HS-27A (cell line): ENCODE data around the gene ZCCHC24.

Source experiments
- DNase-seq: peaks from one replicate; pipeline ENCODE4 v3.0.0-alpha.2; 2012; ENCODE audit warnings: low read depth, missing footprints

Gene ZCCHC24

DNA sequence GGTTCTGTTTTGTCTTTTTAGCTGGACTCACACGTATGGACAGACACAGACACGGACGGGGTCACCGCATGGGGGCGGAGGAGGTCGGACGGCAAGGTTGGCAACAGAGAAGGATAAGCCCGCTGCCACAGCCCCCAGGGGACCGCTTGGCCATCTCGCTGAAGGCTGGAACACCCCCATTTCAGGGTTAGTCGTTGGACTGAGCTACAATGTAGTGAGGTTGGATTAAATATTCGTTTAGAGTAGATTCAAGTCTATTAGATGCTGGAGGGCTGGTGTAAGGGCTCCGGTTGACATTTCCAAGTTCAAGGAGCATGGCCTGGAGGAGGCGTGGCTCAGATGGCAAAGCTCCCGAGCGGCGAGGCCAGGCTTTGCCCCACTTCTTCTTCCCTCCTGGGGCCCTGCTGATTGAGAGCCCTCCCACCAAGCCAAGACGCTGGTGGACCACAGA lies 62.9 kb downstream of the ZCCHC24 start:
- DNase-seq = no peak

DNA sequence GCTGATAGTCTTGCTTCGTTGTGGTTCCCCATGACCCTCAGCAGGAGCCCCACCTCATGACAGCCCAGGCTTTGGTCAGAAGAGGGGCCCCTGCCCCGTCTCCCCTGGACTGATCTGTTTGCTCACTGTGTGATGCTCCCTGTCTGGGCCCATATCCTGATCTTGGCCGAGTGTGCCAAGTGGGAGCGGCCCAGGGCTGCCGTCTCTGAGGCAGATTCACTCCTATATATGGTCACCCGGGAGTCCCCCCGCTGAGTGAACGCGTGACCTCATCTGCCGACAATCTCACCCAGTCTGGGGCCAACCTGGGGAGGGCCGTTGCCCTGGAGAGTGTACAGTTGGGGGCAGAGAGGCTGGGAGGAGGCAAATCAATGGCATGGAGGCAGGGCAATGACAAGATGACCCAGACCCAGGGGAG lies 63.6 kb downstream of the ZCCHC24 start:
- peak; percentile 38 for DNase-seq

DNA sequence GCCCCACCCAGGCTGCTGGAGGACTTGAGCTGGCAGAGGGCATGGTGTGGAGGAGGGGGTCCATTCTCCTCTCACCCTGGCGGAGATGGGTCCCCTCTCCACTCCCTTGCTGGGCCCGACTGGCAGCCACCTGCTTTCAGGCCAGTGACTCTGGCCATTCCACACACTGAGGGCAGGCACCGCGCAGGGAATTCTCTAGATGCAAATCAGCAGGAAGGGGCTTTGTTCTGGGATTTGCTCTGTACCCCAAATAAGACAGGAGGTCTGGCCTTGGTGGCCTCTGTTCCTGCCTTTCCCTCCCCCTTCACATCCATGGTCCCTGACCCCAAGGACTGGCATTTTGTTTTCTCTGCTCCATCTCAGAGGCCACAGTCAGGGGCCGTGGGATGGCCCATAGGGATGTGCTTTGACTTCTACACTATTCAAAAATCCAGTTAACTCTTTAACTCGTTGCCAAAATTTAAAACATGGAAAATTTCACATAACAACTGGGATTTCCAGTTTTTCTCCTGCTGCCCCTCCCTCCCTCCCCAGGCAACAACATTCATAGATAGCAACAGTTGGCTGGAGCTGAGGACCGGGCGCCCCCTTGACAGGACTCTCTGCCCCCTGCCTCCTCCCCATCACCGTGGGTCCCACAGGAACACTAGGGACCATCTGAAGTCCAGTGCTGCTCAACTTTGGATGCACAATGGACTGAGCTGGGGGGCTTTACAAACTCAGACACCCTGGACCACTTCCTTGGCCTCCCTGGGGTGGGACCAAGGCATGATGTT lies 64.3 kb downstream of the ZCCHC24 start:
- no peak for DNase-seq

DNA sequence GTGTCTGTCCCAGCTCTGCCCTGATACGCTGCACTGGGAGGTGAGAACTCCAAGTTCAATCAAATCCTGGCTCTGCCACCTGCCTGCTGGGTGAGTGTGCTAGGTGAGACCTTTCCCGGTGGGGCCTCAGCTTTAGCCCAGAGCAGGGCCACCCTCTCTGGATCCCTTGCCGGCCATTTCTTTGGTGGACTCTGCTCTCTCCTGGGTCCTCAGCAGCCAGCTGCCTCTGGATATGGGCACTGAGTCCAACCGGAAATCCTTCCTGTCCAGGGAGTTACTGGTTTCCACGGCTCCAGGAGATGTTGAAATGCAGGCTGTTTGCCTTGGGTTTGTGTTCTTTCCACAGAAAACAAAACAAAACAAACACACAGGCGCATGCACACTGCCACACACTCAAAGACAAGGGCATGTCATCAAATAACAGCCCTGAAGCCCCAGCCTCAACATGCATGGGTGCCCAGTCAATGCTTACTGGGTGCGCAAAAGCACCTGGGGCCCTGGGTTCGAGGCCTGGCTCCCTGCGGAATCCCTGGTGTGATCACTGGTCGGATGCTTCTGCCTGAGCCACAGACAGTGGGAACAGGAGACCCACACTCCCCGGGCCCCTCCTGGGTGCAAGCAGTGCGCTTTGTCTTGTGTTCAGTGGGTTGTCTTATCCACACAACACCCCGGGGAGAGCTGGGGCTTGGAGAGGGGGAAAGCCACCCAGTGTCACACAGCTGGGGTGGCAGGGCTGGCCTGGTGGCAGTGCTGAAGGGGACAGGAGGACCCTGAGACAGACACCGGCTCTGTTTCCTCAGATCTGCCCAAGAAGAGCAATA lies 65.1 kb downstream of the ZCCHC24 start:
- no peak for DNase-seq

DNA sequence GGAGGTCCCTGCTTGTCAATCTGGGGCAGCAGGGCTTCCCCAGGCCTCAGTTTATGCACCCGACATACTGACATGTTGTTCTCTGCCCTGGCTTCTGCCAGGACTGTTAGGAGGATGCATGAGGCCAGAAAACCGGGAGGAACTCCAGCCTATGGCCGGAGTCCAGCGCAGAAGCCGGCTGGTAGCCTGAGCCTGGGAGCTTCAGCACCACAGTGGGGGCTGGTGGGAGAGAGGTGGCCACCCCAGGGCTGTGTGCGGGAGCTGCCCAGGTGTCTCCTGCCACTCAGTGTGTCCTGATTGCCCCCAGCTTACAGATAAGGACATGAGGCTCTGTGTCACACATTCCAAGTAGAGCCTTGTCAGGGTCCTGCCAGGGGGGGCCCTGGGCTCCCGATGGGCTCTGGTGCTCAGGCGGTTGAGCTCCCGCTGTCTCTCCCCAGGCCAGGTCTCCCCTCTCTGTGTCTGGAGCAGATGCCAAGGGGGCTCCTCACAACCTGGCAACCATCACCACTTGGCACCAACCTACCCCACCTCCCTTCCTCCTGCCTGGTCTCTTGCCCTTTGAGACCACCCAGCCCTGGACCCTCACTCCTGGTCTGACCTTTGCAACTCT lies 65.8 kb downstream of the ZCCHC24 start:
- DNase-seq = no peak

DNA sequence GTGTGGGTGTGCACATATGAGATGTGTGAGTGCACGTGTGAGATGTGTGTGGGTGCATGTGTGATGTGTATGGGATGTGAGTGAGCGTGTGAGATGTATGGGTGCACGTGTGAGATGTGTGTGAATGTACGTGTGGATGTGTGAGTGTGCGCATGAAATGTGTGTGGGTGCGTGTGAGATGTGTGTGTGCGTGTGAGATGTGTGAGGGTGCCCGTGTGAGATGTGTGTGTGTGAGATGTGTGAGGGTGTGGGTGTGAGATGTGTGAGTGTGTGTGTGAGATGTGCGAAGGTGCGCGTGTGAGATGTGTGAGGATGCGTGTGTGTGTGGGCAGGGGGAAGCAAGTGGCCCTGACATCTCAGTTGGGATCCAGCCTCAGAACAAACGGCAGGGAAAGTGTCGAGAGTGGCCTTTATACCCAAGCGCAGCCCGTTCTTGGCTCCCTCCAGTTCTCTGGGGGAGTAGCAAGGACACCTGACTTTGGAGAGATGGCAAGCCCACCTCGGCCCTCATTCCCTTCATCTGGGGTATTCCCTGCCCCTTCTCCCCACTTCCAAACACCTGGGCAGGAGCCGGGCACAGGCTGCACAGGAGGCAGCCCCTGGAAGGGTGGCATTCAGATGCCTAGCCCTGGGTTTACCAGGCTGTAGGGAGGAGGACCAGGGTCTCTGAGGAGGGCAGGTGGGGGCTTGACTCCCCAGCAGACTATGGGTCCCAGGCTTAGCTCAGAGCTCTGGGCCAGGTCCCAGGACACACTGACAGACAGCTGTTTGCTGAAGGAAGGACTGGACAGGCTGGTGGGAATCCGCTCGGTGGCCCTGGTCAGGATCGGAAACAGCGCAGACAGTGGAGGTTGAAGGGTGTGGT lies 66.5 kb downstream of the ZCCHC24 start:
- DNase-seq = no peak

DNA sequence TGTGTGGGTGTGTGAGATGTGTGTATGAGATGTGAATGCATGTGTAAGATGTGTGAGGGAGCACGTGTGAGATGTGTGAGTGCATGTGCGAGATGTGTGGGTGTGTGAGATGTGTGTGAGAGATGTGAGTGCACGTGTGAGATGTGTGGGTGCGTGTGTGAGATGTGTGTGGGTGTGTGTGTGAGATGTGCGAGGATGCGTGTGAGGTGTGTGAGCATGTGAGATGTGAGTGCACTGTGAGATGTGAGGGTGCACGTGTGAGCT lies 67.1 kb downstream of the ZCCHC24 start:
- DNase-seq = no peak

DNA sequence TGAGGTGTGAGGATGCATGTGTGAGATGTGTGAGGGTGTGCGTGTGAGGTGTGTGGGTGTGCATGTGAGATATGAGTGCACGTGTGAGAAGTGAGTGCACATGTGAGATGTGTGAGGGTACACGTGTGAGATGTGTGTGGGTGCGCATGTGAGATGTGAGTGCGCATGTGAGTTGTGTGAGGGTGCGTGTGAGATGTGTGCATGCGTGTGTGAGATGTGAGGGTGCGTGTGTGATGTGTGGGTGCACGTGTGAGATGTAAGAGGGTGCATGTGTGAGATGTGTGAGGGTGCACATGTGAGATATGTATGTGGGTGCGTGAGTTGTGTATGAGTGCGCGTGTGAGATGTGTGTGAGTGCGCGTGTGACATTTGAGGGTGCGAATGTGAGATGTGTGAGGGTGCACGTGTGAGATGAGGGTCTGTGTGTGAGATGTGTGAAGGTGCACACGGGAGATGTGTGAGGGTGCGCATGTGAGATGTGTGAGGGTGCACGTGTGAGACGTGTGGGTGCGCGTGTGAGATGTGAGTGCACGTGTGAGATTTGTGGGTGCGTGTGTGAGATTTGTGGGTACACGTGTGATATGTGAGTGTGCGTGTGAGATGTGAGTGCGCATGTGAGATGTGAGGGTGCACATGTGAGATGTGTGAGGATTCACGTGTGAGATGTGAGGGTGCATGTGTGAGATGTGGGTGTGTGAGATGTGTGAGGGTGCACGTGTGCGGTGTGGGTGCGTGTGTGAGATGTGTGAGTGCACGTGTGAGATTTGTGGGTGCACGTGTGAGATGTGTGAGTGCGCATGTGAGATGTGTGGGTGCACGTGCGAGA lies 67.7 kb downstream of the ZCCHC24 start:
- no peak for DNase-seq

DNA sequence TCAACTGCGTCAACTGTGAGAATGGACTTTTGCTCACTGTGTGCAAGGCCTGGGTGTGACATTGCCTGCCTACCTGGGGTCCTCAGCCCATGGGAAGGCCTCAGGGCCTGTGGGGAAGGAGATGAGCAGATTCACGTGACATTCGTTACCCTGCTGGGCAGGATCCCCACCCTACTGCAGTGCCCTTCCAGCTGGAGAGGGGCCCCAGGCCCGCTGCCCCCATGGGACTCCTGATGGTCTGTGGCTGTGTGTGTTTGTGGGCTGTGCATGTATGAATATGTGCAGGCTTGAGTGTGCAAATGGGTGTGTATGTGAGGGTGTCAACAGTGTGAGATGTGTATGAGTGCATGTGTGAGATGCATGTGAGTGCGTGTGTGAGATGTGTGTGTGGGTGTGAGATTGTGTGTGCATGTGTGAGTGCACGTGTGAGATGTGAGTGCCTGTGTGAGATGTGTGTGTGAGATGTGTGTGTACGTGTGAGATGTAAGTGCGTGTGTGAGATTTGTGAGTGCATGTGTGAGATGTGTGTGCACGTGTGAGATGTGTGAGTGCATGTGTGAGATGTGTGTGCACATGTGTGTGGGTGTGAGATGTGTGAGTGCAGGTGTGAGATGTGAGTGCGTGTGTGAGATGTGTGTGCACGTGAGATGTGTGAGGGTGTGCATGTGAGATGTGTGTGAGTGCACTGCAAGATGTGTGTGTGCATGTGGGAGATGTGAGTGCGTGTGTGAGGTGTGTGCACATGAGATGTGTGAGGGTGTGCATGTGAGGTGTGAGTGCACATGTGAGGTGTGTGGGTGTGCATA lies 68.5 kb downstream of the ZCCHC24 start:
- DNase-seq = no peak

DNA sequence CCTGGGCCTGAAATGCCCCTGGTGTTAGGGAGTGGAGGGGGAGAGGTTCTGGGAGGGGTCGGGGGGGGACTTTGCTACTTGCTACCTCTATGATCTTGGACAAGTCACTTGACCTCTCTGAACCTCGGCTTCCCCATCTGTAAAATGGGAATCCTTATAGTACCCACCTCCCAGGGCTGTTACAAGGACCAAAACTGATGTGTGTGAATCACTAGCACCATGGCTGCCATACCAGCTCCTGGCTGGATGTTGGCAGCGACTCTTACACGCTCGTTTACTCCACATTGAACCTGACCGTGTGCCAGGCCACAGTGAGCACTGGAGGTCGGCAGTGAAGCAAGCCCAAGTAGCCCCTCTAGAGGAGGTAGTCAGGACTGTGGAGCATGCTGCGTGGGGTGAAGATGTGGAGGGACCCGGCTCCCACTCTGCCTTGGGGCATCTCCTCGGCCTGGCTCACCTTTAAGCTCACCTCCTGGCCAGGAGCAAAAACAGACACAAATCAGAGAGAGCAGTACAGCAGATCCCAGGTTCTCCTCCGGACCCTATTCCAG lies 69.3 kb downstream of the ZCCHC24 start:
- no peak for DNase-seq

DNA sequence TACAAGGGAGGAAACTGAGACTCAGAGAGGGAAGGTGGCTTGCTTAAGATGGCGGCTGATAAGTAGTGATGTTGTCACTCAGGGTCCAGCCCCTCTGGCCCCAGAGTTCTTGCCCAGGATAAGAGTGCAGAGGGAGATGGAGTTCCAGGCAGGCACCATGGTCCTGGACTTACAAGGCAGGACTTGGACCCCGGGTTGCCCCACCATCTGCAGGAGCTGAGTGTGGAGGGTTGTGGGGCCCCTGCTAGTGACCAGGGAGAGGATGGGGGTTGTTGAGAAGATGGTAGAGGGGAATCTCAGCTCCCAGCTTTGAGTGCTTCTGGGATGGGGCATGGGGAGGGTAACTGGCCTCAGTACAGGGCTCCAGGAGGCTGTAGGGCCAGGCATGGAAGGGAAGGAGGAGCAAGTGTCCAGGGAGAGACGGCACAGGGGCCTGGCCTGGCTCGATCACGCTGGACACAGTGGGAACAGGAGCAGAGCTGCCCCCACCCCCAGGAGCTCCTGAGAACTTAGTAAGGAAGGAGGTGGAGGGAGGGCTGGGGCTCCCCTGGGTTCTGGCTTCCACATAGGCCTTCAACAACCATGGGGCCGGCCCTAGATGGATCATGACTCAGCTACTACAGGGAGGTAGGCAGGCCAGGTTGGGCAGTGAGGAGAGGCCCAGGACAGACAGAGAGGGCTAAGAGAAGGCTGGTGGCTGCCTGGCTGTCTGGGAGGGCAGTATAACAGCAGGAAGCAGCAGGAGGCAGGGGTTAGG lies 69.9 kb downstream of the ZCCHC24 start:
- DNase-seq = no peak

DNA sequence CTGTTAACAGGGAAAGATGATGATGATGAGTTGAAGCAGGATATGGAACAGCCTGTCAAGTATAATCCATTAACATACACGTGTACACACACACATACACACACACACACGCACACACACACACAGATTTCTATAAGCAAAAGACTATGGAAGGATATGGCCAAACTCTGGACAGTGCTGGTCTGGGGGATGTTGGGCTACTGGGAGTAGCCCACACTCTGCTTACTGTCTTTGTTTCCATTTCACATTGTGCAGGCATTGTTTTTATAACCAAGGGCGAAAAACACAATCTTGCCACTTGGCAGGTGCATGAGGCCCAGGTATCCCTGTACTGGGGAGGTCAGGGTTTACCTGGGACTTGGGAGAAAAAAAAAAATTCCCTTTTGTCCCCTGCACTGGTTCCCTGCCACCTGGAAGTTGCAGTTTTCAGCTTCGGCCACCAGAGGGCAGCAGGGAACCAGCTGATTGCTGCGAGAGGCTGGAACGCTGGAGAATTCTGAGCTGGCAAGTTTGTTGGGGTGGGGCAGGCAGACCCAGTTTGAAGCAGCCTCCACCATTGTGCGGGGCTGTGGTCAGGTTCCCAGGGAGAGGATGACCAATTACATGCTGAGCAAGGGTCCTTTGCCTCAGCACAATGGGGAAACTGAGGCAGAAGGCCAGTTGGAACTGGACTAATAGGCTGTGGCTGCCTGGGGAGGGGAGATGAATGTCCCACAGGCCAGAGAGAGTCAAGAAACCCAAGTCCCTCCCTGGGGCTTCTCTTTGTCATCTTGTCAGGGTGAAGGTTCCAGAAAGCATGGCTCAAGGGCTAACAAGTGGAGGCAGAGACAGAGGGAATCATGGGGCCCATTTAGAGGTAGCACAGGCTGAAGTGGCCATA lies 70.9 kb downstream of the ZCCHC24 start:
- peak; percentile 12 for DNase-seq

DNA sequence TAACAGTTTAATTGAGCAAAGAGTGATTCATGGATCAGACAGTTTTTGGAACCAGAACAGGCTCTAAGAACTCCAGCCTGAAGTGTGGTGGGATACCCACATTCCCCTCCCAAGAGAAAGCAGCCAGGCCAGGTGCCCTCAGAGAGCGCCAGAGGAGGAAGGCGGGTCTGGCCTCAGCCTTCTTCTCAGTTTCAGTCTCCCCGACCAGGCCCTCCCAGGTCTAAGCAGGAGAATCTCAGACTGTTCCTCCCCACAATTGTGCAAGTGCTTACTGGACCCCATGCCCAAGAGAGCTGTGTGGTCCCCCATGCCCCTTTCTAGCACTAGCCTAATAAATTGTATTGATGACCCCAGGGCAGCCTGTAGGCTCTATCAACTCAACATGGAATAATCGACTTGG lies 72.6 kb downstream of the ZCCHC24 start:
- DNase-seq = no peak

DNA sequence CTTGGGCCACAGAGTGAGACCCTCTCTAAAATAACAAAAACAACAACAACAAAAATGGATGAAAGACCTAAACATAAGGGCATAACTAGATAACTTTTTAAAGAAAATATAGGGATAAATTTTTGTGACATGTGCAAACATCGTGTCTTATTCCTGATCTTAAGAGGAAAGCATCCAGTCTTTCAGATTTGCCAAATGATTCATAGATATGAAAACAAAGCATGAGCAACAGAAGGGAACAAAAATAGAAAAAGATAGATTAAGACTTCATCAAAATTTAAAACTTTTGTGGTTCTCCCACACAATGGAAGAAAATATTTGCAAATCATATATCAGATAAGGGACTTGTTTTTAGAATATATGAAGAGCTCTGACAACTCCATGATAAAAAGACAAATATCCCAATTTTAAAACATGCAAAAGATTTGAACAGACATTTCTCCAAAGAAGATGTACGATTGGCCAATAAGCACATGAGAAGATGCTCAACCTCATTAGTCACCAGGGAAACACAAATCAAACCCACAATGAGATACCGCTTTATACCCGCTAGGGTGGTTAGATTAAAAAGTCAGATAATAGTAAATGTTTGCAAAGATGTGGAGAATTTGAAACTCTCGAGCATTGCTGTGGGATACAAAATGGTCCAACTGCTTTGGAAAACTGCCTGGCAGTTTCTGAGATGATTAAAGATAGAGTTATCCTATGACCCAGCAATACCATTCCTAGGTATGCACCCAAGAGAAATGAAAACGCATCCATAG lies 77.8 kb downstream of the ZCCHC24 start:
- DNase-seq = no peak

DNA sequence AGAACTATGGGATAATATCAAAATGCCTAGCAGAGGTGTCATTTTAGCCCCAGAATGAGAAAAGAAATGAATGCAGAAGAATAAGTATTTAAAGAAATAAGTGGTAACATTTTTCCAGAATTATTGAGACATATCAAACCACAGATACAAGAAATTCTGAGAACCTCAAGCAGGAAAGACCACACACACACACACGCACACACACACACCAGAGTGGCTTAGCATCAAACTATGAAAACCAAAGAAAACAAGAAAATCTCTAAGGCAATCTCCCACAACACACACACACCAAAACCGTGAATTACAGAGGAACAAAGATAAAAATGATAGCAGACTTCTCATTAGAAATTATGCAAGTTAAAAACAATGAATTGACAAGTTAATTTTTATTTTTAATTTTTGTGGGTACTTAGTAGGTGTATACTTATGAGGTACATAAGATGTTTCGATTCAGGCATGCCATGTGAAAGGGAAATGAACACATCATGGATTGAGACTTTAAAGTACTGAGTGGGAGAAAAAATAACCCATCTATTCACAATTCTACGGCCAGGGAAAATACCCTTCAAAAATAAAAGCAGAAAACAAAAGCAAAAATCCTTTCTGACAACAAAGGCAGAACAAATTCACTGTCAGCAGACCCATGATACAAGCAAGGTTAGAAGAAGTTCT lies 83.6 kb downstream of the ZCCHC24 start:
- no peak for DNase-seq

DNA sequence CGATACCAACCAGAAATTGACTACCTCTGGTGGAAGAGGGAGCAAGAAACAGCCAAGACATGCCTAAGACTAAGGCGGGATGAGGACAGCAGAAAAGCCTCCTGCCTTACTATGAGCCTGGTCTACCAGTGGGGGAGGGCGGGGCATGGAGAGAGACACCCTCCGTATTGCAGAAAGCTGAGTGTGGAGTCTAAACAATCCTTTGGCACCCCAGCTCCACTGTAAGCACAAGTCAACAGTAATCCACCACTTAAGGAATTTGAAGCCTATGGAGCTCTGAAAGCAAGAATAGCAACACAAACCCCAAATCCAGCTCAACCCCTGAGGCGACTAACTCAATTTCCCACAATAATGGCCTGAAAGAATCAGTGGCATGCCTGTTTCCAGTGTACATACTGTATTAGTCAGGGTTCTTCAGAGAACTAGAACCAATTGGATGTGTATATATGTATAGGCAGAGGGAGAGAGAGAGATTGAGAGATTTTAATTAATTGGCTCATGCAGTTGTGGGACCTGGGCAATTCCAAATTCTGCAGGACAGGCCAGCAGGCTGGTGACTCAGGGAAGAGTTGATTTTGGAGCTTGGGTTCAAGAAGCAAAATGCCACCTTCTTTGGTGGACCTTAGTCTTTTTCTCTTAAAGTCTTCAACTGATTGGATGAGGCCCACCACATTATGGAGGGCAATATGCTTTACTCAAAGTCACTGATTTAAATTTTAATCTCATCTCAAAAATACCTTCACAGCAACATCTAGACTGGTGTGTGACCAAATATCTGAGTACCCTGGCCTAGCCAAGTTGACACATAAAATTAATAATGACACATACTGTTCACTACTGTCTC lies 84.7 kb downstream of the ZCCHC24 start:
- DNase-seq = no peak
